Osteocyte (in vitro differentiated cells): ENCODE results near the gene DTYMK. TPM values are rescaled to one million over a fixed set of nuclear protein-coding genes. Genes with fewer than 3 reads are reported as not detected.
A peak's percentile ranks its signal among the peaks of the same experiment; 100 is the strongest.

Experiments used
- DNase-seq: peaks from one replicate; pipeline ENCODE4 v3.0.0; 2021; ENCODE audit warnings: mixed read lengths; ENCODE audit not compliant: unreplicated experiment; ENCODE audit errors: extremely low spot score
- H3K27ac Mint-ChIP-seq: one replicate; pipeline ENCODE4 v1.8.0; 2021; ENCODE audit warnings: mild to moderate bottlenecking, mixed read lengths; ENCODE audit not compliant: unreplicated experiment
- H3K27me3 Mint-ChIP-seq: one replicate; pipeline ENCODE4 v1.8.0; 2021; ENCODE audit warnings: mixed read lengths; ENCODE audit not compliant: unreplicated experiment
- H3K36me3 Mint-ChIP-seq: one replicate; pipeline ENCODE4 v1.8.0; 2021; ENCODE audit warnings: mixed read lengths; ENCODE audit not compliant: unreplicated experiment
- H3K4me1 Mint-ChIP-seq: one replicate; pipeline ENCODE4 v1.8.0; 2021; ENCODE audit warnings: mixed read lengths; ENCODE audit not compliant: unreplicated experiment
- H3K4me3 Mint-ChIP-seq: one replicate; pipeline ENCODE4 v1.8.0; 2021; ENCODE audit warnings: mild to moderate bottlenecking, moderate library complexity, mixed read lengths; ENCODE audit not compliant: unreplicated experiment
- H3K9me3 Mint-ChIP-seq: one replicate; pipeline ENCODE4 v1.8.0; 2021; ENCODE audit warnings: mixed read lengths; ENCODE audit not compliant: unreplicated experiment
- total RNA-seq: library from RNA; stranded (reverse); gene quantifications from 2 replicates; pipeline ENCODE4 v1.2.1, GENCODE V29; 2021
- TF ChIP-seq, protein P1 (sequence below): fragments of 200-600 bp; sonication (generic); IDR thresholded peaks from 2 replicates; pipeline ENCODE4 v1.5.0; 2021; ENCODE audit warnings: antibody characterized with exemption, mild to moderate bottlenecking, moderate library complexity

The DTYMK gene
- total RNA-seq, 1 donor from 2014 or later = 28.8 TPM

- TF ChIP-seq, protein P1, sequence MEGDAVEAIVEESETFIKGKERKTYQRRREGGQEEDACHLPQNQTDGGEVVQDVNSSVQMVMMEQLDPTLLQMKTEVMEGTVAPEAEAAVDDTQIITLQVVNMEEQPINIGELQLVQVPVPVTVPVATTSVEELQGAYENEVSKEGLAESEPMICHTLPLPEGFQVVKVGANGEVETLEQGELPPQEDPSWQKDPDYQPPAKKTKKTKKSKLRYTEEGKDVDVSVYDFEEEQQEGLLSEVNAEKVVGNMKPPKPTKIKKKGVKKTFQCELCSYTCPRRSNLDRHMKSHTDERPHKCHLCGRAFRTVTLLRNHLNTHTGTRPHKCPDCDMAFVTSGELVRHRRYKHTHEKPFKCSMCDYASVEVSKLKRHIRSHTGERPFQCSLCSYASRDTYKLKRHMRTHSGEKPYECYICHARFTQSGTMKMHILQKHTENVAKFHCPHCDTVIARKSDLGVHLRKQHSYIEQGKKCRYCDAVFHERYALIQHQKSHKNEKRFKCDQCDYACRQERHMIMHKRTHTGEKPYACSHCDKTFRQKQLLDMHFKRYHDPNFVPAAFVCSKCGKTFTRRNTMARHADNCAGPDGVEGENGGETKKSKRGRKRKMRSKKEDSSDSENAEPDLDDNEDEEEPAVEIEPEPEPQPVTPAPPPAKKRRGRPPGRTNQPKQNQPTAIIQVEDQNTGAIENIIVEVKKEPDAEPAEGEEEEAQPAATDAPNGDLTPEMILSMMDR = no peak
- Mint-ChIP-seq H3K4me3 (no peak overlapping the region), H3K27me3 (no peaks in the 10 kb centered on the region), H3K4me1 (peaks cover 5% of the 10 kb centered on the region), H3K9me3 (peaks cover 5% of the 10 kb centered on the region), H3K27ac (no peak overlapping the region), H3K36me3 (peaks cover 36% of the 10 kb centered on the region)
- DNase-seq = no peak
Measured at GRCh38 chr2:241706537-241706936, 19.9 kb upstream of the DTYMK start.

DNA sequence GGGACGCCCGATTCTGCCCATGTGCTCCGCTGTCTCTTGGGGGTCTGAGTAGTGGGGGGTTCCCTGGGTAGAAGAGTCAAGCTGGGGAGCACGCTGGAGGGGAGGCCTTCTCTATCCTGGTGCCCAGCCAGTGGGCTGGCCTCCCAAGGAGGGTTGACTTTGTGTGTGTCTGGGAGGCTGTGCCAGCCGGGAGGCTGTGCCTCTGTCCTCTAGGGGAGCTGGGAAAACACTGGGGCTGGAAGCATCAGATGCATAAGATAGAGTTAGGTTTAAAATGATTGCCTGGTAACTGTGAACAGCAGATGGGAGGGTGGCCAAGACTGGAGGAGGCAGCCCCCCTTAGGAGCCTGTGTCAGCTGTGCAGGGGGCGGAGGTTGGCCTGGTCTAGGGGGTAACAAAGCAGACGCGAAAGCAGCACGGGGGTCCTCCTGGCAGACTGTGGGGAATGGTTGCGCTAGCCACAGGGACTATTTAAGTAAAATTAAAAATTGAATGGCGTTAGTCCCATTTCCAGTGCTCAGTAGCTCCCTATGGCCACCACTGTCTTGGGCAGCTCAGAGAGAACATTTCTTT, 16.5 kb upstream of the DTYMK start:
- H3K36me3 Mint-ChIP-seq = peaks cover 16% of the 10 kb centered on the region
- H3K9me3 Mint-ChIP-seq = peaks cover 5% of the 10 kb centered on the region
- H3K27me3 Mint-ChIP-seq = no peaks in the 10 kb centered on the region
- TF ChIP-seq, protein P1 = no peak
- DNase-seq = no peak
- H3K4me1 Mint-ChIP-seq = peaks cover 15% of the 10 kb centered on the region
- H3K4me3 Mint-ChIP-seq = peak overlapping the region; percentile 87
- H3K27ac Mint-ChIP-seq = peak overlapping the region; percentile 79

DNA sequence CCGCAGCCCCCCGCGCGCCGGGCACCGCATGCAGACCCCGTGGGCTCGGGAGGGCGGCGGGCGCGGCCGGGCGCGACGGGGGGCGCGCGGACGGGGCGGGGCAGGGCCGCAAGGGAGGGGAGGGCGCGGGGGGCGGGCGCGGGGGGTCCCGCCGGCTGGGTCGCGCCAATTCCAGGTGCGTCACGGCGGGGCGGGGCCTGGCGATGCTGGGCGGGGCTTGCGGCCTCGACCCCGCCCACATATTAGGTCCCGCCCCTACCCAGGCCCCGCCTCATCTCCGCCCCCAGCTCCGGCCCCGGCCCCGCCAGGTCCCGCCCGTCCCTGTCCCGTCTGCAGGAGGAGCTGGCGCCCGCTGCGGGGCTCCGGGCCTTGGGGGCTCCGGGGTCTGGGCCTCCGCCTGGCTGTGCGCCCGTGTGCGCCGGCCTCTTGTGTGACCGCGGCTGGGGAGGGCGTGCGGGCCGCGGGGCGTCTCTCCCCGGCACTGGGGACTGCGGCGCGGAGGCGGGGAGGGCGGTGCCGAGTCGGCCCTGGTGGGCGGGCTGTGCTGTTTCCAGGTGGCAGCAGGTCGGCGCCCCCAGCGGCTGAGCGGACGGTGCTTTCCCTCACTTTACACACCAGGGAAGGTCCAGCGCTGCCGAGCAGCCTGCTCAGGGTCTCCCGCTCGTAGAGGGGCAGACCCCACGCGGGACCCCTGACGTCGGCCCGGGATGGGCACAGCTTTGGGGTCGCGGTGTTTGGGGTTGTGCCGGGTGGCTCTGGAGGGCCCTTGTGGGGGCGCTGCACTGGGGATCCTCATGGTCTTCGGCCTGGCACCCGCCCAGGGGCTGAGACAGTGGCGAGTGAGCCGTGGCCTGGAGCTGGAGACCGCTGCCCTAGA, 15.8 kb upstream of the DTYMK start:
- peaks cover 5% of the 10 kb centered on the region for H3K9me3 Mint-ChIP-seq
- peak overlapping the region; percentile 79 for H3K27ac Mint-ChIP-seq
- H3K27me3 Mint-ChIP-seq = no peaks in the 10 kb centered on the region
- H3K4me3 Mint-ChIP-seq = peak overlapping the region; percentile 87
- DNase-seq = peak; percentile 96
- TF ChIP-seq, protein P1 = peak; percentile 34
- H3K36me3 Mint-ChIP-seq = peaks cover 13% of the 10 kb centered on the region
- peaks cover 15% of the 10 kb centered on the region for H3K4me1 Mint-ChIP-seq

DNA sequence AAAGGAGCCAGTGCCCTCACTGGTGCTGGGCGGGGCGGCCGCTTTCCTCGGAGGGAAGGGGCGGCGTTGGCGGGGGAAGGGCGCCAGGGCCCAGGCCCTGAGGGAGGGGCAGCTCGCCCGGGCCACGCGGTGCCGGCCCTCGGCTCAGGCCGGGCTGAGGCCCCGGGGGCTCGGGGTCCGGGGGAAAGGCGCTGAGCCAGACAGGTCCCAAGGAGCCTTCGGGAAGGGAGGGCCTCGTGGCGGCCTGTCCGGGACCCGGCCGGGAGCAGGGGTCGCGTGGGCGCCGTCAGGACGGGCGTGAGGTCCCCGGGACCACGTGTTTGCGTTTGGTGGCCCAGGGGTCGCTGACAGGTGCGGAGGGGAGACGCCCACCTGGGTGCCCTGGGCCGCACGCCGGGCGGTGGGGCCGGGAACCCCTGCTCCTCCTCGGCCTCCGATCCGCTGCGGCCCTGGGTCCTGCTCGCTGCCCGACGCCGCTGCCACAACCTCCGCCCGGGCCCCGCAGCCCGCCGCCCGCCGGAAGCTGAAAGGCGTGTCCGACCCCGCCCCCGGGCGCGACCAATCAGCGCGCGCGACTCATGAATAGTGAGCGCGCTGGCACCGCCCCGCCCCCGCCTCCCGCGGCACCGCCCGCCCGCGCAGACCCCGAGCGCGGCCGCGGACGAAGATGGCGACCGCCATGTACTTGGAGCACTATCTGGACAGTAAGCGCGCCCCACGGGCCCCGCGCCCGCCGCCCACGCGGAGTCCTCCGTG, 15.0 kb upstream of the DTYMK start, which contains the start of gene ING5:
Gene ING5 (plus strand): TSS at position 641 of the 756 bp plus-strand sequence. CDS start 27 bp downstream, at position 668.
- Mint-ChIP-seq H3K4me1 (peaks cover 15% of the 10 kb centered on the region), H3K27ac (peak within 1 kb of the TSS; percentile 86), H3K9me3 (peaks cover 5% of the 10 kb centered on the region)

More for the DNA sequence above, 15.0 kb upstream of the DTYMK start, which contains the start of gene ING5:
- Mint-ChIP-seq H3K27me3 (no peaks in the 10 kb centered on the region), H3K36me3 (peaks cover 11% of the 10 kb centered on the region), H3K4me3 (peak within 1 kb of the TSS; percentile 87)
- peak; percentile 99 for DNase-seq
- TF ChIP-seq, protein P1 = no peak
